WTC11 (cell line): Measurements from ENCODE around the gene SEC22A. TPM values are rescaled to one million over a fixed set of nuclear protein-coding genes. Genes with fewer than 3 reads are reported as not detected.
A peak's percentile ranks its signal among the peaks of the same experiment; 100 is the strongest.

Experiments
- CREM ChIP-seq: sonication (generic); formaldehyde crosslinking; IDR thresholded peaks from 2 replicates; pipeline ENCODE4 v1.8.1; 2022; ENCODE audit warnings: mild to moderate bottlenecking, missing genetic modification reagents, moderate library complexity
- ESRRA ChIP-seq: sonication (generic); formaldehyde crosslinking; IDR thresholded peaks from 2 replicates; pipeline ENCODE4 v1.8.1; 2022; ENCODE audit warnings: mild to moderate bottlenecking, missing genetic modification reagents, borderline replicate concordance
- FOXJ3 ChIP-seq: sonication (generic); formaldehyde crosslinking; IDR thresholded peaks from 2 replicates; pipeline ENCODE4 v1.9.0; 2021; ENCODE audit warnings: missing genetic modification reagents, mild to moderate bottlenecking, borderline replicate concordance
- JUN ChIP-seq: sonication (generic); formaldehyde crosslinking; IDR thresholded peaks from 2 replicates; pipeline ENCODE4 v1.8.0; 2023; ENCODE audit warnings: mild to moderate bottlenecking, missing genetic modification reagents
- RELA ChIP-seq: sonication (generic); formaldehyde crosslinking; IDR thresholded peaks from 2 replicates; pipeline ENCODE4 v1.8.1; 2022; ENCODE audit warnings: missing genetic modification reagents, mild to moderate bottlenecking, borderline replicate concordance
- total RNA-seq: library from RNA; stranded (reverse); gene quantifications from 3 replicates; pipeline ENCODE4 v1.2.3, GENCODE V29; 2021
- TF ChIP-seq, protein P1 (sequence below): sonication (generic); formaldehyde crosslinking; IDR thresholded peaks from 2 replicates; pipeline ENCODE4 v1.8.0; 2022; ENCODE audit warnings: missing genetic modification reagents
- TF ChIP-seq, protein P2 (sequence below): sonication (generic); formaldehyde crosslinking; IDR thresholded peaks from 2 replicates; pipeline ENCODE4 v1.8.1; 2023; ENCODE audit warnings: mild to moderate bottlenecking, moderate library complexity, missing genetic modification reagents
- TF ChIP-seq, protein P3 (sequence below): fragments of 250-450 bp; sonication (Bioruptor Pico); IDR thresholded peaks from 2 replicates; pipeline ENCODE4 v1.9.0; 2021; ENCODE audit warnings: mild to moderate bottlenecking, borderline replicate concordance
- TF ChIP-seq, protein P4 (sequence below): sonication (generic); formaldehyde crosslinking; IDR thresholded peaks from 2 replicates; pipeline ENCODE4 v1.8.1; 2023; ENCODE audit warnings: mild to moderate bottlenecking, missing genetic modification reagents, borderline replicate concordance
- TF ChIP-seq, protein P5 (sequence below): sonication (generic); formaldehyde crosslinking; IDR thresholded peaks from 2 replicates; pipeline ENCODE4 v1.8.1; 2022; ENCODE audit warnings: mild to moderate bottlenecking, missing genetic modification reagents, moderate library complexity, borderline replicate concordance

Gene SEC22A
- total RNA-seq, 1 experiment from 2014 or later, result 12.6 TPM

DNA sequence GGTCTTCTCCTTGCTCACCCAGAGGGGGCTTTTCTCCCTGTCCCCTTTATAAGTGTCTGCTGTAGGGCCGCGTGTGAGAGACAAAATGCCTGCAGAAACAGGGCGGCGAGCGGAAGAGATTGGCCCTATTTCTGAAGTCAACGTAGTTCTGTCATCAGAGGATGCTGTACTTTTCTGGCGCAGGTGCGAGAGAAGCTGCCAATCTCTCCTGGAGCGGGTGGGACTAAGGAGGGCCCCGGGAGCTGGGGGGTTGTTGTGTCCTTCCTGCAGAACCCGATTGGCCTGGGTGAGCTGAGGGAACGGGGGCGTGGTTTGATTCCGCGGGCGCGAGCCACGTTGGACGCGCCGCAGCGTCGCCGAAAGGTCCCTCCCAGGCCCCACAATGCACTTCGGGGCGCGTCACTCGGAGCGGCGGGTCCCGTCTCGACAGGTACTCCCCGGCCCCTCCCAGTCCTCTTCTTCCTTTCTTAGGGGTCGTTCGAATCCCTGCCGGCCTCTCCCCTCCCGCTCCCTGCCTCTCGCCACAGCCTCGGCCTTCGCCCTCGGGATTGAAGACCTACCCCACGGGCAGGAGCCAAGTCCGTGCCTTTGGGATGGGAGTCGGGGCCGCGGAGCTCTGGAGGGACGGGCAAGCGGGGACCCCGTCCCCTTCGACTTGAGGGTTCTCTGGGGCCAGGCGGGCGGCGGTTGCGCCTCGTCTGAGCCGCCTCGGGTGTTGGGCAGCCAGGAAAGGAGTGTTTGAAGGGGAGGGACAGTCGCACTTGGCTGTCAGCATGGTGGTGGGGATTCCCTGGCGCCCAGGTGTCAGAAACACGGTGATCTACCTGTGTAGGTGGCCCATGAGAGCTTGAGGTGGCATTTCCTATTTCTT, at the start of gene SEC22A (continued):
- TF ChIP-seq, protein P1, sequence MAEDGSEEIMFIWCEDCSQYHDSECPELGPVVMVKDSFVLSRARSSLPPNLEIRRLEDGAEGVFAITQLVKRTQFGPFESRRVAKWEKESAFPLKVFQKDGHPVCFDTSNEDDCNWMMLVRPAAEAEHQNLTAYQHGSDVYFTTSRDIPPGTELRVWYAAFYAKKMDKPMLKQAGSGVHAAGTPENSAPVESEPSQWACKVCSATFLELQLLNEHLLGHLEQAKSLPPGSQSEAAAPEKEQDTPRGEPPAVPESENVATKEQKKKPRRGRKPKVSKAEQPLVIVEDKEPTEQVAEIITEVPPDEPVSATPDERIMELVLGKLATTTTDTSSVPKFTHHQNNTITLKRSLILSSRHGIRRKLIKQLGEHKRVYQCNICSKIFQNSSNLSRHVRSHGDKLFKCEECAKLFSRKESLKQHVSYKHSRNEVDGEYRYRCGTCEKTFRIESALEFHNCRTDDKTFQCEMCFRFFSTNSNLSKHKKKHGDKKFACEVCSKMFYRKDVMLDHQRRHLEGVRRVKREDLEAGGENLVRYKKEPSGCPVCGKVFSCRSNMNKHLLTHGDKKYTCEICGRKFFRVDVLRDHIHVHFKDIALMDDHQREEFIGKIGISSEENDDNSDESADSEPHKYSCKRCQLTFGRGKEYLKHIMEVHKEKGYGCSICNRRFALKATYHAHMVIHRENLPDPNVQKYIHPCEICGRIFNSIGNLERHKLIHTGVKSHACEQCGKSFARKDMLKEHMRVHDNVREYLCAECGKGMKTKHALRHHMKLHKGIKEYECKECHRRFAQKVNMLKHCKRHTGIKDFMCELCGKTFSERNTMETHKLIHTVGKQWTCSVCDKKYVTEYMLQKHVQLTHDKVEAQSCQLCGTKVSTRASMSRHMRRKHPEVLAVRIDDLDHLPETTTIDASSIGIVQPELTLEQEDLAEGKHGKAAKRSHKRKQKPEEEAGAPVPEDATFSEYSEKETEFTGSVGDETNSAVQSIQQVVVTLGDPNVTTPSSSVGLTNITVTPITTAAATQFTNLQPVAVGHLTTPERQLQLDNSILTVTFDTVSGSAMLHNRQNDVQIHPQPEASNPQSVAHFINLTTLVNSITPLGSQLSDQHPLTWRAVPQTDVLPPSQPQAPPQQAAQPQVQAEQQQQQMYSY, result no peak
- TF ChIP-seq FOXJ3, result no peak
- TF ChIP-seq, protein P2, sequence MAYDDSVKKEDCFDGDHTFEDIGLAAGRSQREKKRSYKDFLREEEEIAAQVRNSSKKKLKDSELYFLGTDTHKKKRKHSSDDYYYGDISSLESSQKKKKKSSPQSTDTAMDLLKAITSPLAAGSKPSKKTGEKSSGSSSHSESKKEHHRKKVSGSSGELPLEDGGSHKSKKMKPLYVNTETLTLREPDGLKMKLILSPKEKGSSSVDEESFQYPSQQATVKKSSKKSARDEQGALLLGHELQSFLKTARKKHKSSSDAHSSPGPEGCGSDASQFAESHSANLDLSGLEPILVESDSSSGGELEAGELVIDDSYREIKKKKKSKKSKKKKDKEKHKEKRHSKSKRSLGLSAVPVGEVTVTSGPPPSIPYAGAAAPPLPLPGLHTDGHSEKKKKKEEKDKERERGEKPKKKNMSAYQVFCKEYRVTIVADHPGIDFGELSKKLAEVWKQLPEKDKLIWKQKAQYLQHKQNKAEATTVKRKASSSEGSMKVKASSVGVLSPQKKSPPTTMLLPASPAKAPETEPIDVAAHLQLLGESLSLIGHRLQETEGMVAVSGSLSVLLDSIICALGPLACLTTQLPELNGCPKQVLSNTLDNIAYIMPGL, result no peak
- TF ChIP-seq, protein P3, sequence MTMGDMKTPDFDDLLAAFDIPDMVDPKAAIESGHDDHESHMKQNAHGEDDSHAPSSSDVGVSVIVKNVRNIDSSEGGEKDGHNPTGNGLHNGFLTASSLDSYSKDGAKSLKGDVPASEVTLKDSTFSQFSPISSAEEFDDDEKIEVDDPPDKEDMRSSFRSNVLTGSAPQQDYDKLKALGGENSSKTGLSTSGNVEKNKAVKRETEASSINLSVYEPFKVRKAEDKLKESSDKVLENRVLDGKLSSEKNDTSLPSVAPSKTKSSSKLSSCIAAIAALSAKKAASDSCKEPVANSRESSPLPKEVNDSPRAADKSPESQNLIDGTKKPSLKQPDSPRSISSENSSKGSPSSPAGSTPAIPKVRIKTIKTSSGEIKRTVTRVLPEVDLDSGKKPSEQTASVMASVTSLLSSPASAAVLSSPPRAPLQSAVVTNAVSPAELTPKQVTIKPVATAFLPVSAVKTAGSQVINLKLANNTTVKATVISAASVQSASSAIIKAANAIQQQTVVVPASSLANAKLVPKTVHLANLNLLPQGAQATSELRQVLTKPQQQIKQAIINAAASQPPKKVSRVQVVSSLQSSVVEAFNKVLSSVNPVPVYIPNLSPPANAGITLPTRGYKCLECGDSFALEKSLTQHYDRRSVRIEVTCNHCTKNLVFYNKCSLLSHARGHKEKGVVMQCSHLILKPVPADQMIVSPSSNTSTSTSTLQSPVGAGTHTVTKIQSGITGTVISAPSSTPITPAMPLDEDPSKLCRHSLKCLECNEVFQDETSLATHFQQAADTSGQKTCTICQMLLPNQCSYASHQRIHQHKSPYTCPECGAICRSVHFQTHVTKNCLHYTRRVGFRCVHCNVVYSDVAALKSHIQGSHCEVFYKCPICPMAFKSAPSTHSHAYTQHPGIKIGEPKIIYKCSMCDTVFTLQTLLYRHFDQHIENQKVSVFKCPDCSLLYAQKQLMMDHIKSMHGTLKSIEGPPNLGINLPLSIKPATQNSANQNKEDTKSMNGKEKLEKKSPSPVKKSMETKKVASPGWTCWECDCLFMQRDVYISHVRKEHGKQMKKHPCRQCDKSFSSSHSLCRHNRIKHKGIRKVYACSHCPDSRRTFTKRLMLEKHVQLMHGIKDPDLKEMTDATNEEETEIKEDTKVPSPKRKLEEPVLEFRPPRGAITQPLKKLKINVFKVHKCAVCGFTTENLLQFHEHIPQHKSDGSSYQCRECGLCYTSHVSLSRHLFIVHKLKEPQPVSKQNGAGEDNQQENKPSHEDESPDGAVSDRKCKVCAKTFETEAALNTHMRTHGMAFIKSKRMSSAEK (CRISPR knock-in tag), result no peak
- TF ChIP-seq, protein P4, sequence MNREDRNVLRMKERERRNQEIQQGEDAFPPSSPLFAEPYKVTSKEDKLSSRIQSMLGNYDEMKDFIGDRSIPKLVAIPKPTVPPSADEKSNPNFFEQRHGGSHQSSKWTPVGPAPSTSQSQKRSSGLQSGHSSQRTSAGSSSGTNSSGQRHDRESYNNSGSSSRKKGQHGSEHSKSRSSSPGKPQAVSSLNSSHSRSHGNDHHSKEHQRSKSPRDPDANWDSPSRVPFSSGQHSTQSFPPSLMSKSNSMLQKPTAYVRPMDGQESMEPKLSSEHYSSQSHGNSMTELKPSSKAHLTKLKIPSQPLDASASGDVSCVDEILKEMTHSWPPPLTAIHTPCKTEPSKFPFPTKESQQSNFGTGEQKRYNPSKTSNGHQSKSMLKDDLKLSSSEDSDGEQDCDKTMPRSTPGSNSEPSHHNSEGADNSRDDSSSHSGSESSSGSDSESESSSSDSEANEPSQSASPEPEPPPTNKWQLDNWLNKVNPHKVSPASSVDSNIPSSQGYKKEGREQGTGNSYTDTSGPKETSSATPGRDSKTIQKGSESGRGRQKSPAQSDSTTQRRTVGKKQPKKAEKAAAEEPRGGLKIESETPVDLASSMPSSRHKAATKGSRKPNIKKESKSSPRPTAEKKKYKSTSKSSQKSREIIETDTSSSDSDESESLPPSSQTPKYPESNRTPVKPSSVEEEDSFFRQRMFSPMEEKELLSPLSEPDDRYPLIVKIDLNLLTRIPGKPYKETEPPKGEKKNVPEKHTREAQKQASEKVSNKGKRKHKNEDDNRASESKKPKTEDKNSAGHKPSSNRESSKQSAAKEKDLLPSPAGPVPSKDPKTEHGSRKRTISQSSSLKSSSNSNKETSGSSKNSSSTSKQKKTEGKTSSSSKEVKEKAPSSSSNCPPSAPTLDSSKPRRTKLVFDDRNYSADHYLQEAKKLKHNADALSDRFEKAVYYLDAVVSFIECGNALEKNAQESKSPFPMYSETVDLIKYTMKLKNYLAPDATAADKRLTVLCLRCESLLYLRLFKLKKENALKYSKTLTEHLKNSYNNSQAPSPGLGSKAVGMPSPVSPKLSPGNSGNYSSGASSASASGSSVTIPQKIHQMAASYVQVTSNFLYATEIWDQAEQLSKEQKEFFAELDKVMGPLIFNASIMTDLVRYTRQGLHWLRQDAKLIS, result 0 out of 2 replicates have a peak, but pooled peaks have one; percentile 33
- TF ChIP-seq CREM, result no peak
- no peak for TF ChIP-seq ESRRA (CRISPR knock-in tag)
- TF ChIP-seq JUN (CRISPR knock-in tag), result no peak
- TF ChIP-seq, protein P5, sequence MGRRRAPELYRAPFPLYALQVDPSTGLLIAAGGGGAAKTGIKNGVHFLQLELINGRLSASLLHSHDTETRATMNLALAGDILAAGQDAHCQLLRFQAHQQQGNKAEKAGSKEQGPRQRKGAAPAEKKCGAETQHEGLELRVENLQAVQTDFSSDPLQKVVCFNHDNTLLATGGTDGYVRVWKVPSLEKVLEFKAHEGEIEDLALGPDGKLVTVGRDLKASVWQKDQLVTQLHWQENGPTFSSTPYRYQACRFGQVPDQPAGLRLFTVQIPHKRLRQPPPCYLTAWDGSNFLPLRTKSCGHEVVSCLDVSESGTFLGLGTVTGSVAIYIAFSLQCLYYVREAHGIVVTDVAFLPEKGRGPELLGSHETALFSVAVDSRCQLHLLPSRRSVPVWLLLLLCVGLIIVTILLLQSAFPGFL (CRISPR knock-in tag), result no peak
- TF ChIP-seq RELA, result 0 out of 2 replicates have a peak, but pooled peaks have one; percentile 44
